A673 (cell line): ENCODE measurements around the gene CUL1.

Source experiments
- EZH2 ChIP-seq: fragments of 200-600 bp; sonication (generic); IDR thresholded peaks from 2 replicates; pipeline ENCODE4 v1.6.1; 2017; ENCODE audit warnings: borderline replicate concordance, low read depth, mild to moderate bottlenecking, mixed read lengths, antibody characterized with exemption, low read length; ENCODE audit not compliant: poor library complexity, severe bottlenecking
- TF ChIP-seq, protein P1 (sequence below): fragments of 300-800, 200-600 bp; sonication (generic); conservative IDR thresholded peaks from 2 replicates; pipeline ENCODE4 v1.5.1; 2017; ENCODE audit warnings: low read depth, mild to moderate bottlenecking, antibody characterized with exemption, low read length, moderate library complexity, mixed read lengths

DNA sequence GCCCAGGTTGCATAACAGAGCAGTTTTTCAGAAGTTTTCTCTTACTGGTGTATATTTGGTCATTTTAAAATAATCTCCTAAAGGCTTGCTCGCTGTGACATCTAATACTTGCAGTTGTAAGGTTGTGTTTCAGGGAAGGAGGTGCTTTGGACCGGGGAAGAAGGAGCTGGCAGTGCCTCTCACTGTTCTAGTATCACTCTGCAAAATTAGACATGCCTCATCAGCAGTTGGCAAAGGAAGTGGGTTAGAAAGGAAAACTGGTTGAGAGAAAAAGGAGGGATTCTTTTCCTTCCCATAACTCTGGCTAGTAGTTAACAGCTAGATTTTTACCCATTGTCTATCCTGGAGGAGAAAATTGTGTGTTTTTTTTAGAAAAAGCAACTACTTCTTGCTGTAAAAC lies 34.8 kb downstream of the CUL1 start:
- TF ChIP-seq, protein P1, sequence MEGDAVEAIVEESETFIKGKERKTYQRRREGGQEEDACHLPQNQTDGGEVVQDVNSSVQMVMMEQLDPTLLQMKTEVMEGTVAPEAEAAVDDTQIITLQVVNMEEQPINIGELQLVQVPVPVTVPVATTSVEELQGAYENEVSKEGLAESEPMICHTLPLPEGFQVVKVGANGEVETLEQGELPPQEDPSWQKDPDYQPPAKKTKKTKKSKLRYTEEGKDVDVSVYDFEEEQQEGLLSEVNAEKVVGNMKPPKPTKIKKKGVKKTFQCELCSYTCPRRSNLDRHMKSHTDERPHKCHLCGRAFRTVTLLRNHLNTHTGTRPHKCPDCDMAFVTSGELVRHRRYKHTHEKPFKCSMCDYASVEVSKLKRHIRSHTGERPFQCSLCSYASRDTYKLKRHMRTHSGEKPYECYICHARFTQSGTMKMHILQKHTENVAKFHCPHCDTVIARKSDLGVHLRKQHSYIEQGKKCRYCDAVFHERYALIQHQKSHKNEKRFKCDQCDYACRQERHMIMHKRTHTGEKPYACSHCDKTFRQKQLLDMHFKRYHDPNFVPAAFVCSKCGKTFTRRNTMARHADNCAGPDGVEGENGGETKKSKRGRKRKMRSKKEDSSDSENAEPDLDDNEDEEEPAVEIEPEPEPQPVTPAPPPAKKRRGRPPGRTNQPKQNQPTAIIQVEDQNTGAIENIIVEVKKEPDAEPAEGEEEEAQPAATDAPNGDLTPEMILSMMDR = no peak
- TF ChIP-seq EZH2 = no peak
